ENCODE results near the gene BOD1. TPM values are rescaled to one million over a fixed set of nuclear protein-coding genes. Genes with fewer than 3 reads are reported as not detected.

Gene BOD1
- total RNA-seq, 1 donor from 2014 or later = 34.1 TPM

- Histone ChIP-seq H3K4me1 (no peaks in the 10 kb centered on the region), H3K36me3 (no peaks in the 10 kb centered on the region), H3K4me3 (no peak overlapping the region), H3K27ac (no peak overlapping the region), H3K27me3 (no peaks in the 10 kb centered on the region), H3K9me3 (no peaks in the 10 kb centered on the region)
- no peak for DNase-seq (ENCODE audit: extremely low spot score in 2 of 2)
- intact Hi-C loops (cut with DNase I) = no loop called here
- TF ChIP-seq POLR2A (IDR thresholded peaks at IDR 0.05) = no peak
- no peak for TF ChIP-seq CTCF (IDR thresholded peaks at IDR 0.05)
- TF ChIP-seq POLR2AphosphoS5 (IDR thresholded peaks at IDR 0.05; ENCODE audit: insufficient read depth in 1 of 2, low read depth in 1 of 2) = no peak
Measured at GRCh38 chr5:173633304-173633703, 16.9 kb upstream of the BOD1 start.

GRCh38 chr5:173631478-173631877 is 15.0 kb upstream of the BOD1 start:
- H3K27me3 ChIP-seq = no peaks in the 10 kb centered on the region
- intact Hi-C loops (cut with DNase I) = no loop called here
- H3K4me3 ChIP-seq = no peak overlapping the region

GRCh38 chr5:173630724-173631365 is 14.4 kb upstream of the BOD1 start:
- H3K9me3 ChIP-seq = no peaks in the 10 kb centered on the region
- TF ChIP-seq CTCF (IDR thresholded peaks at IDR 0.05) (no peak), POLR2A (IDR thresholded peaks at IDR 0.05) (no peak), POLR2AphosphoS5 (IDR thresholded peaks at IDR 0.05; ENCODE audit: insufficient read depth in 1 of 2, low read depth in 1 of 2) (no peak)
- no peaks in the 10 kb centered on the region for H3K4me1 ChIP-seq
- intact Hi-C loops (cut with DNase I) = no loop called here
- H3K27me3 ChIP-seq = no peaks in the 10 kb centered on the region
- no peak overlapping the region for H3K27ac ChIP-seq
- H3K4me3 ChIP-seq = no peak overlapping the region
- H3K36me3 ChIP-seq = no peaks in the 10 kb centered on the region
- DNase-seq (ENCODE audit: extremely low spot score in 2 of 2) = no peak

More at GRCh38 chr5:173631478-173631877, 15.0 kb upstream of the BOD1 start:
- no peak for TF ChIP-seq POLR2A (IDR thresholded peaks at IDR 0.05)
- Histone ChIP-seq H3K9me3 (no peaks in the 10 kb centered on the region), H3K27ac (no peak overlapping the region), H3K36me3 (no peaks in the 10 kb centered on the region), H3K4me1 (no peaks in the 10 kb centered on the region)
- no peak for DNase-seq (ENCODE audit: extremely low spot score in 2 of 2)

DNA sequence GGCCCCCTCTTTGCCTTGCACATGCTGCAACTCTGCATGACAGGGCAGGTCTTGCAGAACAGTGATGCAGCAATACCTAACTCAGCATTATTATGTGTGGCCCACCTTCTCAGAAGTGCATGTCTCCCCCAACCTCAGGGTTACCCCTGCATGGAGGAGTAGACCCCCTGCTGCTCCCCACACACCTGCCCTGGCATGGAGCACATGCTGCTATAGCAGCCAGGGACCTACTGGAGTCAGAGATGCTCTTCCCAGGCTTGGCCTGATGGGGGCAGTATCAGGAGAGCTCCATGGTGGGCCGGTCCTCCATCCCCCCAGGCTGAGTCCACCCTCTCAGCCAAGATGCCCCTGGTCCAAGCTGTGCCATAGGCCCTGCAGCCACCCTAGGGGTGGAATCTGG is 13.2 kb upstream of the BOD1 start:
- no peak overlapping the region for H3K27ac ChIP-seq
- H3K4me3 ChIP-seq = no peak overlapping the region
- no peaks in the 10 kb centered on the region for H3K4me1 ChIP-seq
- H3K27me3 ChIP-seq = no peaks in the 10 kb centered on the region
- no peaks in the 10 kb centered on the region for H3K36me3 ChIP-seq
- intact Hi-C loops (cut with DNase I) = no loop called here
- TF ChIP-seq POLR2A (IDR thresholded peaks at IDR 0.05) (no peak), CTCF (IDR thresholded peaks at IDR 0.05) (no peak), POLR2AphosphoS5 (IDR thresholded peaks at IDR 0.05; ENCODE audit: insufficient read depth in 1 of 2, low read depth in 1 of 2) (no peak)
- DNase-seq (ENCODE audit: extremely low spot score in 2 of 2) = no peak
- no peaks in the 10 kb centered on the region for H3K9me3 ChIP-seq

DNA sequence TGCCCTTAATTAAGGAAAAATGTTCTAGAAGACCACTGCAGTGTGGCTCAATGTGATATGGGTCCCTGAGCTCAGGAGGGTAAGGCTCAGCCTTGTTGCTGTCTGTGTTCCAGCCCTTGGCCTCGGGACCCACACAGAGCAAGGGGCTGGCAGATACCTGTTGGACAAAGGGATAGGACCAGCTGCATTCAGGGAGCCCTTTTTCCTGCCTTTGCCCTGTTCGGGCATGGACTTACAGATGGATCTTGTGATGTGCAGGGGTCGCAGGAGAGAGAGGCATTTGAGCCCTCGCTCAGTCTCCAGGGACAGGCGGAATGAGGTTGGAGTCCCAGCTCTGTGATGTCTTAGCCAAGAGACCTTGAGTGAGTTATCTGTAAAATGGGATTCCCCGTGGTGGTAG is 12.1 kb upstream of the BOD1 start:
- H3K4me3 ChIP-seq = no peak overlapping the region
- H3K4me1 ChIP-seq = no peaks in the 10 kb centered on the region
- no peaks in the 10 kb centered on the region for H3K27me3 ChIP-seq
- H3K27ac ChIP-seq = no peak overlapping the region
- H3K9me3 ChIP-seq = no peaks in the 10 kb centered on the region
- no peak for TF ChIP-seq CTCF (IDR thresholded peaks at IDR 0.05)
- intact Hi-C loops (cut with DNase I) = no loop called here
- no peak for DNase-seq (ENCODE audit: extremely low spot score in 2 of 2)
- H3K36me3 ChIP-seq = no peaks in the 10 kb centered on the region

Measured in vagina (tissue), 2 donors.